GM12878 (cell line): ENCODE measurements around the gene GPSM1. TPM values are rescaled to one million over a fixed set of nuclear protein-coding genes. Genes with fewer than 3 reads are reported as not detected.

Source experiments
- ATAC-seq: fragments of 200-7000 bp; cut with Tn5 transposase; 3 replicates; pipeline ENCODE4 v1.9.1; 2020; ENCODE audit warnings: mild to moderate bottlenecking, moderate library complexity
- BruUV-seq: library from RNA; stranded (reverse); fragments of 400-500 nt; replicated peaks from 2 replicates; lab custom pipeline; 2021; lab: Mats Ljungman, UMichigan
- CTCF ChIA-PET: fragments of 300-600 bp; sonication (Branson Sonifier 250); formaldehyde crosslinking; extraction: SDS; loops from one replicate; lab custom pipeline; 2021; ENCODE audit warnings: inconsistent platforms; lab: Yijun Ruan, JAX
- POLR2A ChIA-PET: fragments of 350-600 bp; formaldehyde crosslinking; extraction: SDS; loops from one replicate; lab custom pipeline; 2021; ENCODE audit warnings: inconsistent platforms; lab: Charles Lee
- RAD21 ChIA-PET: fragments of 300-600 bp; sonication (Branson Sonifier 250); formaldehyde crosslinking; loops from one replicate; lab custom pipeline; 2023; ENCODE audit warnings: antibody characterized with exemption; ENCODE audit not compliant: unreplicated experiment; lab: Charles Lee
- SMC1A ChIA-PET: fragments of 300-600 bp; sonication (Branson Sonifier 250); formaldehyde crosslinking; loops from one replicate; lab custom pipeline; 2023; ENCODE audit not compliant: unreplicated experiment, uncharacterized antibody; lab: Charles Lee
- DNase-seq: peaks from one replicate; pipeline ENCODE4 v3.0.0-alpha.2; 2011; ENCODE audit warnings: low read depth, low spot score
- FAIRE-seq: peaks from 3 replicates; lab custom pipeline; 2011; peaks lifted over from hg19 to GRCh38; lab: Jason Lieb, UNC
- H2AFZ ChIP-seq: 2 replicates; pipeline ENCODE4 v1.6.0; 2011; ENCODE audit warnings: low read depth, low read length, control low read depth; ENCODE audit not compliant: control insufficient read depth
- H3K27ac ChIP-seq: 2 replicates; pipeline ENCODE4 v1.5.1; 2011; ENCODE audit warnings: control low read depth; ENCODE audit not compliant: control insufficient read depth, insufficient read depth
- H3K27me3 ChIP-seq, 2 experiments: replicated peaks in 1 of 2; 2 replicates each; pipeline versions ENCODE4 v1.6.0 to v1.6.1; 2011; ENCODE audit warnings: low read length in 1 of 2; ENCODE audit not compliant: control insufficient read depth in 2 of 2, insufficient read depth in 2 of 2
- H3K36me3 ChIP-seq, 2 experiments: 2 replicates each; pipeline ENCODE4 v1.5.1; 2011; ENCODE audit warnings: low read length in 1 of 2; ENCODE audit not compliant: control insufficient read depth in 2 of 2, insufficient read depth in 2 of 2
- H3K4me1 ChIP-seq: 2 replicates; pipeline ENCODE4 v1.6.1; 2011; ENCODE audit warnings: mild to moderate bottlenecking, low read length, moderate library complexity, mixed read lengths; ENCODE audit not compliant: control insufficient read depth, insufficient read depth
- H3K4me2 ChIP-seq: 2 replicates; pipeline ENCODE4 v1.6.0; 2011; ENCODE audit warnings: control low read depth; ENCODE audit not compliant: control insufficient read depth, insufficient read depth
- H3K4me3 ChIP-seq: fragments of 200-600 bp; sonication (generic); 2 replicates; pipeline ENCODE4 v1.5.1; 2016
- H3K79me2 ChIP-seq: 2 replicates; pipeline ENCODE4 v1.6.0; 2011; ENCODE audit warnings: low read length; ENCODE audit not compliant: control insufficient read depth, insufficient read depth
- H3K9ac ChIP-seq: 2 replicates; pipeline ENCODE4 v1.8.0; 2011; ENCODE audit warnings: low read length, control low read depth, mixed read lengths; ENCODE audit not compliant: control insufficient read depth, insufficient read depth
- H3K9me3 ChIP-seq: replicated peaks from 3 replicates; pipeline ENCODE4 v1.5.1; 2011; ENCODE audit warnings: mild to moderate bottlenecking, low read length; ENCODE audit not compliant: control insufficient read depth, insufficient read depth
- H4K20me1 ChIP-seq: 2 replicates; pipeline ENCODE4 v1.6.0; 2011; ENCODE audit not compliant: control insufficient read depth, insufficient read depth
- ASH2L ChIP-seq: fragments of 300-600, 200-600 bp; sonication (generic); IDR thresholded peaks from 2 replicates; pipeline ENCODE4 v1.6.1; 2017; ENCODE audit warnings: low read depth, mild to moderate bottlenecking, borderline replicate concordance
- CBFB ChIP-seq: IDR thresholded peaks from 2 replicates; pipeline ENCODE4 v1.6.1; 2016; ENCODE audit warnings: antibody characterized with exemption, low read depth
- CBX5 ChIP-seq: sonication (generic); IDR thresholded peaks from 2 replicates; pipeline ENCODE4 v1.6.1; 2016; ENCODE audit warnings: low read depth, moderate library complexity, mild to moderate bottlenecking, inconsistent platforms
- FOXM1 ChIP-seq: IDR thresholded peaks from 2 replicates; pipeline ENCODE4 v1.6.1; 2012; ENCODE audit warnings: low read depth, mild to moderate bottlenecking, inconsistent platforms, low read length, moderate library complexity
- MTA2 ChIP-seq: fragments of 450-650 bp; IDR thresholded peaks from 2 replicates; pipeline ENCODE4 v1.6.1; 2016; ENCODE audit warnings: low read depth, mild to moderate bottlenecking, moderate library complexity
- NBN ChIP-seq: fragments of 450-650 bp; IDR thresholded peaks from 2 replicates; pipeline ENCODE4 v1.6.1; 2016
- RFX5 ChIP-seq: IDR thresholded peaks from 2 replicates; pipeline ENCODE4 v1.6.1; 2011; ENCODE audit warnings: low read depth, low read length, improper control_type of control experiment
- SUZ12 ChIP-seq: fragments of 200-600 bp; sonication (generic); IDR thresholded peaks from one replicate; pipeline ENCODE4 v1.6.1; 2018; ENCODE audit warnings: antibody characterized with exemption, mild to moderate bottlenecking; ENCODE audit not compliant: unreplicated experiment
- ZNF207 ChIP-seq: fragments of 450-650 bp; IDR thresholded peaks from 2 replicates; pipeline ENCODE4 v1.6.1; 2014; ENCODE audit warnings: antibody characterized with exemption, mild to moderate bottlenecking, borderline replicate concordance
- ZNF384 ChIP-seq: IDR thresholded peaks from 2 replicates; pipeline ENCODE4 v1.6.1; 2012; ENCODE audit warnings: low read depth, mild to moderate bottlenecking, low read length, improper control_type of control experiment, borderline replicate concordance
- WGBS: methylation state at CpG from one replicate; pipeline ENCODE4 v1.1.6; 2016; ENCODE audit warnings: low lambda C conversion rate; ENCODE audit not compliant: insufficient replicate concordance, insufficient coverage; ENCODE audit errors: missing lambda C conversion rate; 5-methylcytosine and 5-hydroxymethylcytosine counted together
- in situ Hi-C: fragments of 300-500 bp; cut with MboI; formaldehyde crosslinking; loops from 9 replicates; pipeline ENCODE4 v1.14.3; 2018; ENCODE audit warnings: mixed read lengths
- intact Hi-C: fragments of 100-400 bp; cut with micrococcal nuclease; formaldehyde crosslinking; loops from one replicate; pipeline ENCODE4 v1.14.2; 2022; ENCODE audit not compliant: unreplicated experiment
- polyA plus RNA-seq, 11 experiments: library from polyadenylated mRNA; depleted of rRNA in 4 of 11; unstranded in 6 of 11; stranded (reverse) in 5 of 11; fragments of >200 nt; fragmentation: Nextera tagmentation in 4 of 11; fragmentation: Illumina TruSeq in 1 of 11; extraction: Ambion mirVana in 4 of 11; extraction: Trizol in 1 of 11; gene quantifications; 1 replicate in 1 of 11; 2 replicates in 10 of 11; pipeline versions ENCODE4 v1.2.1 to v1.2.3, GENCODE V29; 2011 to 2016; ENCODE audit warnings: inconsistent platforms in 2 of 11, missing spikeins in 2 of 11, low read depth in 1 of 11
- total RNA-seq, 4 experiments: library from RNA; depleted of rRNA in 3 of 4; stranded (reverse); fragments of >200 nt in 3 of 4; fragmentation: Illumina TruSeq in 1 of 4; extraction: Trizol in 1 of 4; gene quantifications; 2 replicates each; pipeline versions ENCODE4 v1.2.1 to v1.2.3, GENCODE V29; 2013 to 2021
- TF ChIP-seq, protein P1 (sequence below): IDR thresholded peaks from 2 replicates; pipeline ENCODE4 v1.6.1; 2012; ENCODE audit warnings: mild to moderate bottlenecking, low read depth, low read length
- TF ChIP-seq, protein P2 (sequence below), 3 experiments: IDR thresholded peaks in 2 of 3; conservative IDR thresholded peaks in 1 of 3; 2 replicates each; pipeline ENCODE4 v1.5.1; 2011; ENCODE audit warnings: low read depth in 3 of 3, low read length in 3 of 3, mild to moderate bottlenecking in 3 of 3, control low read depth in 2 of 3, moderate library complexity in 2 of 3, inconsistent platforms in 1 of 3, mixed read lengths in 1 of 3; ENCODE audit not compliant: control insufficient read depth in 2 of 3, insufficient read depth in 1 of 3; ENCODE audit errors: extremely low read depth in 1 of 3

The GPSM1 gene
- total and polyA plus RNA-seq, 10 of the 15 experiments (the other 5 are each of a cell fraction or from before 2014, with no cell fraction given) = 0.04 to 0.10 (median 0.10) TPM; not detected in 7

DNA sequence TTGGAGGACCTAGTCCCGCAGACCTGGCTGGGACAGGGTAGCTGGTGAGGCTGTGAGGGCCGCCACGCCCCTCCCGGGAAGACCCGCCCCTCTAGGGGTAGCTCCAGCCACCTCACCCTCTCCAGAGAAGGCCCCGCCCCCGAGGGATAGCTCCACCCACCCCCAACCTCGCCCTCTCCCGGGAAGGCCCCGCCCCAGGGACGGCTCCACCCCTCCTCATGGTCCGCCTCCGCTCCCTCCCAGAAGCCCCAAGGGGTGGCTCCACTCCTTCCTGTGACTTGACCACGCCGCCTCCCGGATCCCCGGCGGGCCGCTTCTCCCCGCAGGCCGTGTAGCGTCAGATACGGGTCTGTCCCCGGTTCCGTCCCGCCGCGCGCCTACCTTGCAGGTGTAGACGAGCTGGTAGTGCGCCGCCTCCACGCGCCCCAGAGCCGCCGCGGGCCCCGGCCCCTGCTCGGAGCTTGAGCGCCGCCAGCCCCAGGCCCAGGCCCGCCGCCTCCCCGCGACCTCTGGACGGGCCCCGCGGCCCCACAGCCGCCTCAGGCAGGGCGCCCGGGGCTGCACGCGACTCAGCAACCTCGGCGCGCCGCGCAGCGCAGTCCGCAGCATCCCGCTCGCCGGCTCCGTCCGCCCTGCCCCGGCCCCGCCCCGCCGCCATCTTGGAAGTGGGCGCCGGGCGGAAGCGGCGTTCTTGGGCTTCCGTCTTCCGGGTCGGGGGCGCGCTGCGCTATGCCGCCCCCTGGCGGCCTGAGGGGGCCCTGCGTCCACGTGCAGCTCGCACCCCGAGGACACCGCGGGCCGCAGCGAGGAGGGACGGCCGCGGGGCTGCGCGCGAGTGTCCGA, 36.0 kb downstream of the GPSM1 start, which contains the start of gene DNLZ (continued):
- TF ChIP-seq, protein P1, sequence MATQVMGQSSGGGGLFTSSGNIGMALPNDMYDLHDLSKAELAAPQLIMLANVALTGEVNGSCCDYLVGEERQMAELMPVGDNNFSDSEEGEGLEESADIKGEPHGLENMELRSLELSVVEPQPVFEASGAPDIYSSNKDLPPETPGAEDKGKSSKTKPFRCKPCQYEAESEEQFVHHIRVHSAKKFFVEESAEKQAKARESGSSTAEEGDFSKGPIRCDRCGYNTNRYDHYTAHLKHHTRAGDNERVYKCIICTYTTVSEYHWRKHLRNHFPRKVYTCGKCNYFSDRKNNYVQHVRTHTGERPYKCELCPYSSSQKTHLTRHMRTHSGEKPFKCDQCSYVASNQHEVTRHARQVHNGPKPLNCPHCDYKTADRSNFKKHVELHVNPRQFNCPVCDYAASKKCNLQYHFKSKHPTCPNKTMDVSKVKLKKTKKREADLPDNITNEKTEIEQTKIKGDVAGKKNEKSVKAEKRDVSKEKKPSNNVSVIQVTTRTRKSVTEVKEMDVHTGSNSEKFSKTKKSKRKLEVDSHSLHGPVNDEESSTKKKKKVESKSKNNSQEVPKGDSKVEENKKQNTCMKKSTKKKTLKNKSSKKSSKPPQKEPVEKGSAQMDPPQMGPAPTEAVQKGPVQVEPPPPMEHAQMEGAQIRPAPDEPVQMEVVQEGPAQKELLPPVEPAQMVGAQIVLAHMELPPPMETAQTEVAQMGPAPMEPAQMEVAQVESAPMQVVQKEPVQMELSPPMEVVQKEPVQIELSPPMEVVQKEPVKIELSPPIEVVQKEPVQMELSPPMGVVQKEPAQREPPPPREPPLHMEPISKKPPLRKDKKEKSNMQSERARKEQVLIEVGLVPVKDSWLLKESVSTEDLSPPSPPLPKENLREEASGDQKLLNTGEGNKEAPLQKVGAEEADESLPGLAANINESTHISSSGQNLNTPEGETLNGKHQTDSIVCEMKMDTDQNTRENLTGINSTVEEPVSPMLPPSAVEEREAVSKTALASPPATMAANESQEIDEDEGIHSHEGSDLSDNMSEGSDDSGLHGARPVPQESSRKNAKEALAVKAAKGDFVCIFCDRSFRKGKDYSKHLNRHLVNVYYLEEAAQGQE = no peak
- no peak for TF ChIP-seq ZNF384
- TF ChIP-seq SUZ12 = no peak
- TF ChIP-seq MTA2 = no peak
- no peak for TF ChIP-seq RFX5

DNA sequence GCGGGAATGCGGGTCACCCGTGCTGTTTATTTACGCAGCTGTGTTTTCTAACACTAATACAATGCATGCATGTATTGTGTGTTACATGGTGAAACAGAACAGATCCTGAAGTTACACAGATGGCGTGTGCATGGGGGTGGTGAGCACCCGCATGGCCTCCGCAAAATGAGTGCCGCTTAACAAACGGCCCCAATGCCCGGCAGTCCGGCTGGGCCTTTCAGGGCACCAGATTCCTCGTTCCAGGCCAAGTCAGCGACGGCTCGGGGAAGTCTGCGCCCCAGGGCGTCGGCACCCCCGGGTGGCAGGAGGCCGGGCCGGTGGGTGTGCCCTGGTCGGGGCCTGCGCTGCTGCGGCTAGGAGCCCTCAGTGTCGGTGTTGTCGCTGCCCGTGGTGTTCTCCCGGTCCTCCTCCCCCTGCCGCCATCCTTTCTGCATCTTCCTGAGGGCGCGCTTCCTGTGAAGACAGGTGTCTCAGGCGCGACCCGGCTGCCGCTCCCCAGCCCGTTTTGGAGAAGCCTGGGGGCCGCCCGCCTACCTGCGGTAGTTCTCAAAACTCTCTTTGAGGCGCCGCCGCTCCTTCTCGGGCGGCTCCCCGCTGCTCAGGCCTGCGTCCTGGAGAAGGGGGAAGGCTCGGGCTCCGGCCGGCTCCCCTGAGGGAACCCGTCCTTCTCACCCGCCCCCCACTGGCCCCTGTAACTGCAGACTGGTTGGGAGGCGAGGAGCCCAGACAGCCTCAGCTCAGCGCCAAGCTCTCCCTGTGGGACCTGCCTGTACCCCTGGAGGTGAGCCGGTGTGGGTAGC, 36.8 kb downstream of the GPSM1 start:
- DNase-seq = no peak
- TSS peak; percentile 82 for BruUV-seq
- peak overlapping the region; percentile 42; the same call in 1 of the 2 replicates for H3K4me3 ChIP-seq
- no peaks in the 10 kb centered on the region; the same call in 2 of the 3 replicates for H3K9me3 ChIP-seq
- RAD21 ChIA-PET = interaction anchor here (1.2 to 1.6 kb wide), 4 partner anchors 8 to 51 kb away, joined by 4 to 8 read pairs (median 6); no protein-coding TSS in a partner anchor
- TF ChIP-seq ASH2L = no peak
- no peak for TF ChIP-seq CBFB
- no peak for TF ChIP-seq FOXM1
- TF ChIP-seq ZNF207 = 0 out of 2 replicates have a peak, but pooled peaks have one; percentile 10
- TF ChIP-seq CBX5 = 0 out of 2 replicates have a peak, but pooled peaks have one; percentile 5
- TF ChIP-seq NBN = no peak
- TF ChIP-seq, protein P2, sequence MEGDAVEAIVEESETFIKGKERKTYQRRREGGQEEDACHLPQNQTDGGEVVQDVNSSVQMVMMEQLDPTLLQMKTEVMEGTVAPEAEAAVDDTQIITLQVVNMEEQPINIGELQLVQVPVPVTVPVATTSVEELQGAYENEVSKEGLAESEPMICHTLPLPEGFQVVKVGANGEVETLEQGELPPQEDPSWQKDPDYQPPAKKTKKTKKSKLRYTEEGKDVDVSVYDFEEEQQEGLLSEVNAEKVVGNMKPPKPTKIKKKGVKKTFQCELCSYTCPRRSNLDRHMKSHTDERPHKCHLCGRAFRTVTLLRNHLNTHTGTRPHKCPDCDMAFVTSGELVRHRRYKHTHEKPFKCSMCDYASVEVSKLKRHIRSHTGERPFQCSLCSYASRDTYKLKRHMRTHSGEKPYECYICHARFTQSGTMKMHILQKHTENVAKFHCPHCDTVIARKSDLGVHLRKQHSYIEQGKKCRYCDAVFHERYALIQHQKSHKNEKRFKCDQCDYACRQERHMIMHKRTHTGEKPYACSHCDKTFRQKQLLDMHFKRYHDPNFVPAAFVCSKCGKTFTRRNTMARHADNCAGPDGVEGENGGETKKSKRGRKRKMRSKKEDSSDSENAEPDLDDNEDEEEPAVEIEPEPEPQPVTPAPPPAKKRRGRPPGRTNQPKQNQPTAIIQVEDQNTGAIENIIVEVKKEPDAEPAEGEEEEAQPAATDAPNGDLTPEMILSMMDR (IDR thresholded peaks at IDR 0.05 in 2 of 3, conservative IDR thresholded peaks at IDR 0.05 in 1 of 3; ENCODE audit: control insufficient read depth in 2 of 3, extremely low read depth in 1 of 3, insufficient read depth in 1 of 3, low read depth in 3 of 3, low read length in 3 of 3) = no peak; a peak in 1 of 6 replicates
- no peaks in the 10 kb centered on the region for H3K36me3 ChIP-seq
- 62% methylated on average over 30 of the region's 54 CpGs for WGBS
- H3K27ac ChIP-seq = no peak overlapping the region
- in situ Hi-C loops = no loop called here
- no peak for FAIRE-seq
- no peaks in the 10 kb centered on the region for H3K27me3 ChIP-seq
- CTCF ChIA-PET = interaction anchor here (1.2 to 1.6 kb wide), 5 partner anchors 9 to 79 kb away, joined by 3 to 10 read pairs (median 5); no protein-coding TSS in a partner anchor
- POLR2A ChIA-PET = interaction anchor here (1.2 kb wide), 1 partner anchor 40 kb away, joined by 10 read pairs; no protein-coding TSS in a partner anchor
- no peaks in the 10 kb centered on the region for H4K20me1 ChIP-seq
- SMC1A ChIA-PET = interaction anchor here (1.3 kb wide), 1 partner anchor 194 kb away, joined by 3 read pairs; no protein-coding TSS in a partner anchor
- intact Hi-C loops = no loop called here
- no peak for ATAC-seq
- no peaks in the 10 kb centered on the region for H3K79me2 ChIP-seq
- peaks cover 10% of the 10 kb centered on the region for H3K4me1 ChIP-seq
- H3K9ac ChIP-seq = no peak overlapping the region
- peak overlapping the region; percentile 62 for H3K4me2 ChIP-seq
- H2AFZ ChIP-seq = peak overlapping the region; percentile 60; the same call in 1 of the 2 replicates
